Endodermal cell (in vitro differentiated cells): ENCODE measurements around the gene RGPD6. TPM values are rescaled to one million over a fixed set of nuclear protein-coding genes. Genes with fewer than 3 reads are reported as not detected.
"Not testable (repeated sequence)": the region's sequence is repeated elsewhere in the genome, so short reads cannot be mapped to it uniquely, and the experiment has no call there.

Experiments used
- DNase-seq: peaks from one replicate; pipeline ENCODE4 v3.0.0-alpha.2; 2017
- H3K27ac ChIP-seq: 2 replicates; pipeline ENCODE4 v1.5.1; 2013; ENCODE audit warnings: mild to moderate bottlenecking, low read depth, low read length, moderate library complexity
- H3K27me3 ChIP-seq: 2 replicates; pipeline ENCODE4 v1.6.1; 2013; ENCODE audit warnings: mild to moderate bottlenecking, low read length, moderate library complexity; ENCODE audit not compliant: insufficient read depth, control insufficient read depth, poor library complexity, severe bottlenecking
- H3K36me3 ChIP-seq: 2 replicates; pipeline ENCODE4 v1.7.0; 2013; ENCODE audit warnings: mild to moderate bottlenecking, low read length, moderate library complexity; ENCODE audit not compliant: control insufficient read depth, insufficient read depth
- H3K4me1 ChIP-seq: one replicate; pipeline ENCODE4 v1.7.0; 2013; ENCODE audit warnings: low read length; ENCODE audit not compliant: control insufficient read depth, insufficient read depth
- H3K4me3 ChIP-seq: 2 replicates; pipeline ENCODE4 v1.5.1; 2013; ENCODE audit warnings: mild to moderate bottlenecking, low read length, moderate library complexity
- H3K9ac ChIP-seq: 2 replicates; pipeline ENCODE4 v1.6.1; 2013; ENCODE audit warnings: mild to moderate bottlenecking, low read length, moderate library complexity; ENCODE audit not compliant: poor library complexity, severe bottlenecking; ENCODE audit errors: extremely low read depth
- H3K9me3 ChIP-seq: 2 replicates; pipeline ENCODE4 v1.6.1; 2013; ENCODE audit warnings: mild to moderate bottlenecking, low read length, moderate library complexity; ENCODE audit not compliant: control insufficient read depth
- H3K27ac Mint-ChIP-seq: 2 replicates; pipeline ENCODE4 v1.8.0; 2020; ENCODE audit warnings: mixed read lengths
- H3K27me3 Mint-ChIP-seq: 2 replicates; pipeline ENCODE4 v1.8.0; 2021; ENCODE audit warnings: mild to moderate bottlenecking, mixed read lengths; ENCODE audit not compliant: insufficient read depth
- H3K36me3 Mint-ChIP-seq: 2 replicates; pipeline ENCODE4 v1.8.0; 2020; ENCODE audit warnings: low read depth, mixed read lengths
- H3K4me1 Mint-ChIP-seq: 2 replicates; pipeline ENCODE4 v1.8.0; 2020; ENCODE audit warnings: mixed read lengths
- H3K4me3 Mint-ChIP-seq: 2 replicates; pipeline ENCODE4 v1.8.0; 2020; ENCODE audit warnings: mild to moderate bottlenecking, moderate library complexity, mixed read lengths
- H3K9me3 Mint-ChIP-seq: 2 replicates; pipeline ENCODE4 v1.8.0; 2020; ENCODE audit warnings: mild to moderate bottlenecking, mixed read lengths
- WGBS, 2 experiments: methylation state at CpG; one replicate each; pipeline versions ENCODE4 v1.1.5 to v1.1.7; 2013; ENCODE audit warnings: missing lambda C conversion rate in 2 of 2, mixed read lengths in 1 of 2; ENCODE audit not compliant: insufficient coverage in 1 of 2, insufficient read length in 1 of 2; 5-methylcytosine and 5-hydroxymethylcytosine counted together
- total RNA-seq, 2 donors: library from RNA; stranded (reverse); fragmentation: NEBNext Ultra II Directional in 1 of 2; extraction: Animal tissue kit (Norgen Biotek cat#: 25700) in 1 of 2; gene quantifications; 2 replicates in 1 of 2; 3 replicates in 1 of 2; pipeline ENCODE4 v1.2.1, GENCODE V29; 2021

The RGPD6 gene
- total RNA-seq, 2 donors from 2014 or later, result 33.7 to 58.0 TPM

DNA sequence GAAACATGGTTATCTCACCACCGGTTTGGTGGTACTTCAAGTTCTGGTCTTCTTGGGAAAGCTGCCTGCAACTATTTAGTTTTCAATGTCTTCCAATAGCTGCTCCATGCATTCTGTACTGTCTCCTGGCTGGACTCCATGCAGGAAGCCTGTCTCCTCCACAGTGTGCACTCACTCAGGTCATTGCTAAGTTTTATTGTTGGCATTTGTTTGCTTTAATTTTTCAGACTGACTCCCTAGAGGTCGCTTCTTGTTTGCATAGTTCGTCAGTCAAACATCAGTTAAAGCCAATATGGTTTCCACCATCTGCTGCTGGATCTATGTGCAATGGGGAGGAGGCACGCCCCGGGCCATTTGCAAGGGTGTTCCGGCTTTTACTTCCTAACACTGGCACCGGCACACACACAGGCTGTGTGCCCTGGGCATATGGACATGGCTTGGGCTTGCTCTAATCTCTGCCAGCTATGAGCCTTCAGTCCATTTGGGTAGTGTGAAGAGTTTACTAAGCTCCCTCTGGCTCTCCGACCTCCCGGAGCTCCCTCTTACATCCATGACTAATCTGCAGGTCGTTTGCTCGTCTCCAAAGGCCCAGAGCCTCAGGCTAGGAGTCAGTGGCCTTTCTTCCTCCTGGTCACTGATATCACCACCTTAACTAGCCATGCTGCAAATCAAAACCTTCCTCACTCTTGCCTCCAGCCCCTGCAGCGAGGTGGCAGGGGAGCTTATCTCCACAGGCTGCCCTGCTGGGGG is 2.4 kb upstream of the RGPD6 start:
- H3K27me3 Mint-ChIP-seq, H3K27ac ChIP-seq, H3K9me3 ChIP-seq, H3K27ac Mint-ChIP-seq, H3K4me1 Mint-ChIP-seq, H3K9ac ChIP-seq, H3K9me3 Mint-ChIP-seq, H3K4me3 ChIP-seq, H3K36me3 ChIP-seq, DNase-seq, H3K4me3 Mint-ChIP-seq, H3K36me3 Mint-ChIP-seq, H3K27me3 ChIP-seq, H3K4me1 ChIP-seq: not testable (repeated sequence)
- no CpG with 5 or more reads among the region's 12 CpGs for WGBS, 2 experiments

DNA sequence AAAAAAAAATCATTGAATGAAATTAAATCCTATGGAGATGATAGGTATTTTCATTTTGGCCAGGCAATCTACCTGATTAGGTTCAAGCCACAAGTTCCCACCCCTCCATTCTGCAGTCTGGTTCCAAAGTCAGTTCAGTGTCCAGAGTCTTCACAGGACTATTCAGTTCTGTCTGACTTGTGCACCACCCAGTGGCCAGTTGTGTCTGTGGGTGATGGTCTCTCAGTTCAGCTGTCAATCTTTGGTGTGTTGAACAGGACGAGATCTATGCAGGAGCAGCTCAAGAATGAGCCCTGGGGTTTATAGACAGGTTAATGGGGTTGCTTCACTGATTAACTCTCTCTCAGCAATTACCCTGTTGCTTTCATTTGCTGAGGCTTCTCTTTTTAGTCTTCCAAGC is 1.4 kb upstream of the RGPD6 start:
- not testable (repeated sequence) for H3K27ac Mint-ChIP-seq, H3K4me1 ChIP-seq, H3K4me1 Mint-ChIP-seq, H3K27me3 ChIP-seq, DNase-seq, H3K4me3 ChIP-seq, H3K9ac ChIP-seq, H3K36me3 ChIP-seq, H3K9me3 Mint-ChIP-seq, H3K9me3 ChIP-seq, H3K27ac ChIP-seq, H3K36me3 Mint-ChIP-seq, H3K4me3 Mint-ChIP-seq, H3K27me3 Mint-ChIP-seq
- WGBS, 2 experiments, result no CpG with 5 or more reads among the region's 1 CpG

DNA sequence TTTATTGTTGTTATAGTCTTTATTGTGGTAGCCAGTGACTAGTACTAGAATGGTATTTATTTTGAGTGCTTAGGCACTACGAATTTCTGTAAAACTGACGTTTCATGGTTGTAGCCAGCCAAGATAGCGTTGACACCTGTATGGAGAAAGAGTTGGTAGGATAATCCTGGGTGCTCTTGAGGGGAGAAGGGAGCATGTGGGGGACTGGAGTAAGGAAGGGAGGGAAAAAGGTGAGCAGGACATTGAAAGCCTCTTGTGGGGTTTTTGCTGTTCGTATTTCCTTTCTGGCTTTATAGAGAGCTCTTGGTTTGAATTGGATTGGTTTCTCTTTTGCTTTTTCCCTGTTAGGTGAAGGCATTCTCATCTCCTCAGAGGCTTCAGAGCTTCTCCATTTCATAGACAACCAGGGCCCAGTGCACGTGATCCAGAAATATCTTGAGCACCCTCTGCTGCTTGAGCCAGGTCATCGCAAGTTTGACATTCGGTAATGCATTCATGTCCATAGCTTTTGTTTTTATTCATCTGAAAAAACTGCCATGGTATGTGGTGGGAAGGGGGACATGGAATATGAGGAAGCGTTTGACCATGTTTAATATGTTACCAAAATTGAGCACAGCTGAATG is 77.2 kb downstream of the RGPD6 start:
- not testable (repeated sequence) for H3K9me3 ChIP-seq, H3K27me3 ChIP-seq, DNase-seq, H3K4me1 Mint-ChIP-seq, H3K27ac Mint-ChIP-seq, H3K4me3 Mint-ChIP-seq, H3K4me3 ChIP-seq, H3K27me3 Mint-ChIP-seq, H3K27ac ChIP-seq, H3K9ac ChIP-seq, H3K9me3 Mint-ChIP-seq, H3K4me1 ChIP-seq, H3K36me3 Mint-ChIP-seq, H3K36me3 ChIP-seq
- WGBS, 2 experiments, result no CpG with 5 or more reads among the region's 8 CpGs

DNA sequence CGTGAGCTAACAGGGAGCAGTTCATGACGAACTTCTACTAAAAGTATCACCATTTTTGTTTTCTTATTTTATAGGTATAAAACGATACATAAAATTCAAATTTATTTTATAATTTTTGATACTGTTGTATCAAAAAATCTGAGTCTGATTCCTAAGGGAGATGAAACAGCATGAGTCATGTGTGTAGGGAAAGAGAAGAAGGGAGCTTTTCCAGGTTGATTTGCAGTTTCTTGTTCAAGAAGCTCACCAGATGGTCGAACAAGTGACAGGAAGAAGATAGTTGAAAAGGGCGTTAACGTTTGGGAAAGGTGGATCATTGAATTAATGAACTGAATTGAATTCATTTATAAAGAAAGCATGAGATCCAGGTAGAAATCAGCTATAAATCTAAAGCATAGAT is 81.0 kb downstream of the RGPD6 start:
- not testable (repeated sequence) for H3K4me1 ChIP-seq, H3K27me3 ChIP-seq, H3K4me3 Mint-ChIP-seq, H3K27ac Mint-ChIP-seq, H3K4me3 ChIP-seq, H3K9me3 ChIP-seq, H3K9ac ChIP-seq, H3K27ac ChIP-seq, H3K4me1 Mint-ChIP-seq, H3K27me3 Mint-ChIP-seq, H3K9me3 Mint-ChIP-seq, DNase-seq, H3K36me3 ChIP-seq, H3K36me3 Mint-ChIP-seq
- no CpG with 5 or more reads among the region's 6 CpGs for WGBS, 2 experiments

DNA sequence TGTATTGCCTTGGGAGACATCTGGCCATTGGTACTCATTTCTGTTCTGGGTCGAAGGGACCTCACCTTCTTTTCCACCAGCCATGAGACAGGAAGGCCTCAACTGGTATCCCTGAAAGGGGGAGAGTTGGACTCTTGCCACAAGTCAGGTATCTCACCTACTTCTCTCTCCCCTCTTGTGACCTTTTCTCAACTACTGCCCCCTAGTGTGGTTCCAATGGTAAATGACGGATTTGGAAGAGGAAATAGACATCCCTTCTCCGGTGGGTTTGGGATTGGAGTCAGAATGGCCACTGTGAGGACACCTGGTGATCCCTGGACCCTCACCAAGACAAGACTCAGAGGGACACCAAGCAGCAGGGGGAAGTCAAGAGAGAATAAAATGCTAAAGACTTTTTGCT is 82.5 kb downstream of the RGPD6 start:
- H3K36me3 ChIP-seq, DNase-seq, H3K4me3 ChIP-seq, H3K4me3 Mint-ChIP-seq, H3K36me3 Mint-ChIP-seq, H3K27me3 Mint-ChIP-seq, H3K4me1 ChIP-seq, H3K9ac ChIP-seq, H3K27ac ChIP-seq, H3K9me3 ChIP-seq, H3K27ac Mint-ChIP-seq, H3K4me1 Mint-ChIP-seq, H3K9me3 Mint-ChIP-seq, H3K27me3 ChIP-seq: not testable (repeated sequence)
- no CpG with 5 or more reads among the region's 3 CpGs for WGBS, 2 experiments

- WGBS, 2 experiments, result no CpG with 5 or more reads among the region's 1 CpG
- H3K9me3 ChIP-seq, H3K27me3 ChIP-seq, H3K4me1 Mint-ChIP-seq, H3K4me1 ChIP-seq, H3K4me3 Mint-ChIP-seq, H3K36me3 ChIP-seq, H3K36me3 Mint-ChIP-seq, H3K4me3 ChIP-seq, H3K27ac ChIP-seq, H3K9me3 Mint-ChIP-seq, H3K27ac Mint-ChIP-seq, H3K27me3 Mint-ChIP-seq, H3K9ac ChIP-seq, DNase-seq: not testable (repeated sequence)
Measured at GRCh38 chr2:110488991-110489390, 88.0 kb downstream of the RGPD6 start.

DNA sequence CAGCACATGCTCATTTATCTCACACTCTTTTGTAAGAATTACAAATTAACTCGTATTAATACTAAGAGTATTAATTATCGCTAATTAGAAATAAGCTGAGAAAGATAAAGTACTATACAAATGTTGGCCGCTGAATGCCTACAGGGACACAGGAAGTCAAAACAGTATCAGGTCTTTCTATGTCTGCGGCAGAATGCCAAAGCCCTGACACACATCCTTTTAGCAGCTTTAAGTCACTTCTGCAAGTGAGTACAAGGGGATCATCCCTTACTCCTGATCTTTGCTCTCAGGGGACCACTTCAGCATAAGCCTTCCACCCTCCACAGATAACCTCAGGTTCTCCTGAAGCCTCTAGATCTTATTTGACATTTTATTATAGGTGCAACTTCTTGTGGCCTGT is 94.3 kb downstream of the RGPD6 start:
- H3K4me1 Mint-ChIP-seq, result not testable (repeated sequence)

More for the DNA sequence above, 94.3 kb downstream of the RGPD6 start:
- H3K9me3 Mint-ChIP-seq, H3K27ac Mint-ChIP-seq, H3K27ac ChIP-seq, H3K4me3 ChIP-seq, H3K9ac ChIP-seq, H3K27me3 Mint-ChIP-seq, H3K9me3 ChIP-seq, H3K36me3 Mint-ChIP-seq, H3K4me1 ChIP-seq, H3K27me3 ChIP-seq, H3K36me3 ChIP-seq, H3K4me3 Mint-ChIP-seq, DNase-seq: not testable (repeated sequence)
- WGBS, 2 experiments, result no CpG with 5 or more reads among the region's 4 CpGs
